Measurements from ENCODE around the gene ME3.

DNA sequence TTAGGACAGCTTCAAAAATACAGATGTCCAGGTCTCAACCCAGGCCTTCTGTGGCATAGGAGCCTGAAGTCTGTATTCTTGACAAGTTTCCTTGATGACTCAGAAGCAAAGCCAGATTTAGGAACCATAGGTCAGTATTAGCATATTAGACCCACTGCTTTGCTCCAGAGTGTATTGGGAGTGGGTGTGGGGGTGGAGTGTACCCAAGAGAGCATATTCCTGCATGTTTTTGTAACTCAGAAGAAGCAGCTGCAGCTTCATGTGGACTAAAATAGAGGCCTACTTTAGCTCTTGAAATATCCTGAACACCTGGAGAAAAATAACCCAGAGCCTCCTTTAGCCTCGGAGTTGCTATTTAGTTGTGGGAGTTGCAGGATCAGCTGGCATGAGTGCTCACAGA lies 191.0 kb downstream of the ME3 start:
- TF ChIP-seq, protein P1, sequence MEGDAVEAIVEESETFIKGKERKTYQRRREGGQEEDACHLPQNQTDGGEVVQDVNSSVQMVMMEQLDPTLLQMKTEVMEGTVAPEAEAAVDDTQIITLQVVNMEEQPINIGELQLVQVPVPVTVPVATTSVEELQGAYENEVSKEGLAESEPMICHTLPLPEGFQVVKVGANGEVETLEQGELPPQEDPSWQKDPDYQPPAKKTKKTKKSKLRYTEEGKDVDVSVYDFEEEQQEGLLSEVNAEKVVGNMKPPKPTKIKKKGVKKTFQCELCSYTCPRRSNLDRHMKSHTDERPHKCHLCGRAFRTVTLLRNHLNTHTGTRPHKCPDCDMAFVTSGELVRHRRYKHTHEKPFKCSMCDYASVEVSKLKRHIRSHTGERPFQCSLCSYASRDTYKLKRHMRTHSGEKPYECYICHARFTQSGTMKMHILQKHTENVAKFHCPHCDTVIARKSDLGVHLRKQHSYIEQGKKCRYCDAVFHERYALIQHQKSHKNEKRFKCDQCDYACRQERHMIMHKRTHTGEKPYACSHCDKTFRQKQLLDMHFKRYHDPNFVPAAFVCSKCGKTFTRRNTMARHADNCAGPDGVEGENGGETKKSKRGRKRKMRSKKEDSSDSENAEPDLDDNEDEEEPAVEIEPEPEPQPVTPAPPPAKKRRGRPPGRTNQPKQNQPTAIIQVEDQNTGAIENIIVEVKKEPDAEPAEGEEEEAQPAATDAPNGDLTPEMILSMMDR (IDR thresholded peaks at IDR 0.05) = no peak
- TF ChIP-seq POLR2A (IDR thresholded peaks at IDR 0.05) = no peak
- TF ChIP-seq EP300 (IDR thresholded peaks at IDR 0.05) = no peak
